Stimulated activated CD4-positive, alpha-beta T cell treated with anti-CD3 and anti-CD28 coated beads, Interleukin-1b, Interleukin-23, amount 100 ng/mL, for 4 hours (primary cell): ENCODE results near the gene GCNT2.
"Not testable (repeated sequence)": the region's sequence is repeated elsewhere in the genome, so short reads cannot be mapped to it uniquely, and the experiment has no call there.

Experiments used
- DNase-seq, 2 donors: peaks; one replicate each; pipeline ENCODE4 v3.0.0-alpha.2; 2020; ENCODE audit warnings: low read depth in 2 of 2

GCNT2 gene

DNA sequence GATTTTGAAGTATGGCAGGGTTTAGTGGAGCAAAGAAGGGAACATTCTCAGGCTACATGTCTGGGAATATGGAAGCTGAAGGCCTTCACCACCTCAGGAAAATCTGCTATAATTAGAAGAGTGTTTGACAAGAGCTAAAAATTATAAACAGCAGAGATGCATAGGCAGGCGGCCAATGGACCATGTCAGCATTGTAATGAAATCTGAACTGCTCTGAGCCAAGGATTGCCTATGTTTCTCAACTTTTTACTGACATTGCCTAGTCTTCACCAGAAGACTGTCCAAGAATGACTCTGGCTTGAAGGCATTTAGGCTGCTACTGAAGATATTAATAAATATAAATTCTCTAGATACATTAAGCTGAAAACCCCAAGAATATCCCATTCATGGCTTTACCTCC, 89.1 kb downstream of the GCNT2 start:
- DNase-seq = no peak

- no peak for DNase-seq
These were observed 91.0 kb downstream of the GCNT2 start for GRCh38 chr6:10612161-10612560.

DNA sequence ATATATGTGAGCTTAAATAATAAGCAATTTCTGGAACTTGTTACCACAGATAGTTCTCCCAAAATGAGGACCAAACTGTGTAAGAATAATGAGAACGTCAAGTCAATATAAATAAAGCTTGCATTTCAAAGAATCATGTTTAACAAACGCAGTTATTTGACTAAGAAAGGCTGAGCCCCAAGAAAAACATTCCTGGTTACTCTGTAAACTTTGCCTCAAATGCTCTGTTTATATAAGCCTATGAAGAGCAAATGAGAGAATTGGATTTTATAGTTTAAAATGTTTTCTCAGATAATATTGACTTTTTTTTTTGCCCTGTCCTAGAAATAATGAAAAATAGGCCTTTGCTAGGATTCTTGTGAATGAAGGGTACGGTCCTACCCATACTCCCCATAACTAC, 91.9 kb downstream of the GCNT2 start:
- DNase-seq = no peak

- DNase-seq = no peak
These were observed 92.6 kb downstream of the GCNT2 start for GRCh38 chr6:10613723-10614122.

GRCh38 chr6:10615675-10616074, 94.5 kb downstream of the GCNT2 start:
- no peak for DNase-seq

DNA sequence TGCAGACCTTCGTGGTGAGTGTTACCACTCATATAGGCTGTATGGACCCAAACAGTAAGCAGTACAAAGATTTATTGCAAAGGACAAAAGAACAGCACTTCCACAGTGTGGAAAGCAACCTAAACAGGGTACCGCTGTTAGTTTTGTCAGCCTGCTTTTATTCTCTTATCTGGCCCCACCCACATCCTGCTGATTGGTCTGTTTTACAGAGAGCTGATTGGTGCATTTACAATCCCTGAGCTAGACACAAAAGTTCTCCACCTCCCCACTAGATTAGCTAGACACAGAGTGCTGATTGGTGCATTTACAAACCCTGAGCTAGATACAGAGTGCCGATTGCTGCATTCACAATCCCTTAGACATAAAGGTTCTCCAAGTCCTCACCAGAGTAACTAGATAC, 95.1 kb downstream of the GCNT2 start:
- not testable (repeated sequence) for DNase-seq

DNA sequence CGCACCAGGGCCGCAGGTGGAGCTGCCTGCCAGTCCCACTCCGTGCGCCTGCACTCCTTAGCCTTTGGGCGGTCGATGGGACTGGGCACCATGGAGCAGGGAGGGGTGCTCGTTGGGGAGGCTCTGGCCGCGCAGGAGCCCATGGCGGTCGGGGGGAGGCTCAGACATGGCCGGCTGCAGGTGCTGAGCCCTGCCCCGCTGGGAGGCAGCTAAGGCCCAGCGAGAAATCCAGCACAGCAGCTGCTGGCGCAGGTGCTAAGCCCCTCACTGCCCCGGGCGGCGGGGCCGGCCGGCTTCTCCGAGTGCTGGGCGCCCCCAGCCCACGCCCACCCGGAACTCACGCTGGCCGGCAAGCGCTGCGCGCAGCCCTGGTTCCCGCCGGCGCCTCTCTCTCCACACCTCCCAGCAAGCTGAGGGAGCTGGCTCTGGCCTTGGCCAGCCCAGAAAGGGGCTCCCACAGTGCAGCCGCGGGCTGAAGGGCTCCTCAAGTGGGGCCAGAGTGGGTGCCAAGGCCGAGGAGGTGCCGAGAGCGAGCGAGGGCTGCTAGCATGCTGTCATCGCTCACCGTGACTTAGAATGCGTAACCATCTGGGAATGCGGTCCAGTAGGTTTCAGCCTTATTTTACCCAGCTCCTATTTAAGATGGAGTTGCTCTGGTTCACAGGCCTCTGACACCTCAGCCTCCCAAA, 96.0 kb downstream of the GCNT2 start:
- no peak for DNase-seq

DNA sequence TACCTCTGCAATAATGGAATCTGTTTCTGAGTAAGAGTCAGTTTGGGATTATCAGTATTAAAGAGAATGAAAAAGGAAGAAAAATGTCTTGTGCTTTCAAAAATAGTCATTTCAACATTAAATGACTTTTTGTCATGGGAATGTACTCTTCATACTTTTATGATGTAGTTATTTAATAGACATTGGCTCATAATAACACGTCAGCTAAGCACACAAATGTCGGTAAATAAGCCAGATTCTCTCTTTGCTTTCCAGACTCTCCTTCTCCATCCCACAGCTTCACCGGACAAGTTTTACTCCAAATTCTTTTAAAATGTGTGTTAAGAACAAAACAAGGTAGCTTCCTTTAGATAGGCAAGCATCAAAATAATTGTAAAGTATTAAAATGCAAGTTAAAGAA, 97.3 kb downstream of the GCNT2 start:
- no peak for DNase-seq

- no peak for DNase-seq
These were observed 100.1 kb downstream of the GCNT2 start for GRCh38 chr6:10621213-10621612.

DNA sequence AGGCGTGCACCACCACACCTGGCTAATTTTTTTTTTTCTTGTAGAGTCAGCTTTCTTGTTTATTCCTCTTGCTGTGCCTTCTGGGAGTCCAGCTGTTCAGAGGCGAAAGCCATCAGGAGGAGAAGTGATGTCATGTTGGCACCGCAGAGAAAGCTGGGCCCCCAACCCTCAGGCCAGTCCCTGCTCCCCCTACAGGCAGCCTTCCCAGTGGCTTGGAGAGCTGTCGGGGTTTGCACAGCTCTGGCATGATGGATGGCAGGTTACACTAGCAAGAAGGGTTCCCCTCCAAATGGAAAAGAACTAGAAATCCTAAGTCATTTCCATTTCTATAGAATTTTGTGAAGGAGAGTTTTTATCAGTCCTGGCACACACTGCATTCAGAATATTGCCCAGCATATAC, 100.7 kb downstream of the GCNT2 start:
- no peak for DNase-seq

DNA sequence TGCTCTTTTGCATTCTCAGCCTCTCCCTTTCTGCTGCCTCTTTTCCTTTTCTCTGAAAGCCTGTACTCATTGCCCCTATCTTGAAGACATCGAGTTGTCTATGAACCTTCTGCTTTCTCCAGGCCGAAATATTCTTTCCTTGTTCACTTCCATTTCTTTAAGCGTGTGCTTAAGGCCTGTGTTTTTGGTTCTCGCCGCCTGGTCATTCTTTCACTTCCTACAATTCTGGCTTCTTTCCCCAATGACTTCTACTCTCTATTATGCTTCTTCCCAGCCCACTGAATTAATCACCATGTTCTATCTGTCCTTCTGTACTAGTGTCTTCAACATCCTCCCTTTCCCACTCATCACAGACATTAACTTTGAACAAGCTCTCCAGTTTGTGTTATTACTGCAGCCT, 103.7 kb downstream of the GCNT2 start:
- DNase-seq = no peak

DNA sequence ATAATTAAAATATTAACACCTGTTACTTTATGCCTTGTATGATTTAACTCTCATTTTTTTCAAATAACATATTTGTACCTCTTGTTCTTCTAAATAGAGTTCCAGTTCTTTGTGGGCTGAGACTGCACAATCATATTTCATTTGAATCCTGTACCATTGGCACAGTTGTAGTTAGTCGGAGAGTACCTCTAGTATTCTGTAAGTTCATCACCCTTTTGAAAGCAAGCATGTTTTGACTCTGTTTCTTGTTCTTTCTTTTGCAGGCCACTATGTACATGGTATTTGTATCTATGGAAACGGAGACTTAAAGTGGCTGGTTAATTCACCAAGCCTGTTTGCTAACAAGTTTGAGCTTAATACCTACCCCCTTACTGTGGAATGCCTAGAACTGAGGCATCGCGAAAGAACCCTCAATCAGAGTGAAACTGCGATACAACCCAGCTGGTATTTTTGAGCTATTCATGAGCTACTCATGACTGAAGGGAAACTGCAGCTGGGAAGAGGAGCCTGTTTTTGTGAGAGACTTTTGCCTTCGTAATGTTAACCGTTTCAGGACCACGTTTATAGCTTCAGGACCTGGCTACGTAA, 105.1 kb downstream of the GCNT2 start:
- DNase-seq = no peak

- DNase-seq = no peak
These were observed 106.6 kb downstream of the GCNT2 start for GRCh38 chr6:10627800-10628199.

GRCh38 chr6:10630178-10630577, 109.0 kb downstream of the GCNT2 start:
- no peak for DNase-seq

GRCh38 chr6:10633216-10633615, 112.1 kb downstream of the GCNT2 start:
- DNase-seq = no peak

- DNase-seq = no peak
These were observed 119.3 kb downstream of the GCNT2 start for GRCh38 chr6:10640412-10640811.

DNA sequence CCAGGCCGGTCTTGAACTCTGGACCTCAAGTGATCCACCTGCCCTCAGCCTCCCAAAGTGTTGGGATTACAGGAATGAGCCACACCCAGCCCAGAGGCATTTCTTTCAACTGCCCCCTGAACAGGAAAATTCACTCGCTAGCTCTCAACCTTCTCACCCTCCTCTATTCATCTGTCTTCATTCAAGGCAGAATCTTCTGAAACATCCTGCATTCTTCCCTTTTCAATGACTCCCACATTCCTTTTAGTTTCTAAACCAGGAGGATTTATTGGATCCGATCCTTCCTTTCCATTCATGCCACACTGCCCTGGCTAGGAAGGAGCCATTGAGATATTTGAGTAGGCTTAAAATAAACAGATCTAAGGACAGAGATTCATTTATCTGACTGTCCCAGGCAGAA, 120.4 kb downstream of the GCNT2 start:
- DNase-seq = no peak

- DNase-seq = no peak
These were observed 122.1 kb downstream of the GCNT2 start for GRCh38 chr6:10643201-10643651.

- DNase-seq = no peak
These were observed 123.1 kb downstream of the GCNT2 start for GRCh38 chr6:10644225-10644624.

- no peak for DNase-seq
These were observed 134.4 kb downstream of the GCNT2 start for GRCh38 chr6:10655508-10656055.

GRCh38 chr6:10658910-10659698, 138.0 kb downstream of the GCNT2 start:
- no peak for DNase-seq

- DNase-seq = no peak
These were observed 138.7 kb downstream of the GCNT2 start for GRCh38 chr6:10659699-10660348.
